Measurements from ENCODE around the gene EGFLAM.
"Not testable (repeated sequence)": the region's sequence is repeated elsewhere in the genome, so short reads cannot be mapped to it uniquely, and the experiment has no call there.

The EGFLAM gene

GRCh38 chr5:38413696-38414095, 155.3 kb downstream of the EGFLAM start:
- Mint-ChIP-seq H3K9me3 (no peaks in the 10 kb centered on the region), H3K36me3 (no peaks in the 10 kb centered on the region), H3K4me1 (no peaks in the 10 kb centered on the region), H3K4me3 (no peak overlapping the region), H3K27ac (no peak overlapping the region), H3K27me3 (peaks cover 9 to 29% of the 10 kb centered on the region in 2 donors)
- DNase-seq (no peak), ATAC-seq (replicated peaks) (no peak)

GRCh38 chr5:38414348-38414747, 156.0 kb downstream of the EGFLAM start:
- H3K4me1 Mint-ChIP-seq: no peaks in the 10 kb centered on the region
- no peaks in the 10 kb centered on the region for H3K36me3 Mint-ChIP-seq
- no peak overlapping the region for H3K27ac Mint-ChIP-seq
- no peak overlapping the region for H3K4me3 Mint-ChIP-seq
- DNase-seq: no peak
- H3K9me3 Mint-ChIP-seq: no peaks in the 10 kb centered on the region
- H3K27me3 Mint-ChIP-seq: peaks cover 11 to 31% of the 10 kb centered on the region in 2 donors
- no peak for ATAC-seq (replicated peaks)

GRCh38 chr5:38415772-38416171, 157.4 kb downstream of the EGFLAM start:
- H3K36me3 Mint-ChIP-seq; ATAC-seq (replicated peaks); H3K9me3 Mint-ChIP-seq; H3K4me1 Mint-ChIP-seq; DNase-seq; H3K27ac Mint-ChIP-seq; H3K4me3 Mint-ChIP-seq: not testable (repeated sequence)
- peaks cover 14 to 39% of the 10 kb centered on the region in 2 donors for H3K27me3 Mint-ChIP-seq

- peaks cover 25 to 50% of the 10 kb centered on the region in 2 donors for H3K27me3 Mint-ChIP-seq
- no peaks in the 10 kb centered on the region for H3K9me3 Mint-ChIP-seq
- DNase-seq (no peak), ATAC-seq (replicated peaks) (no peak)
- H3K4me3 Mint-ChIP-seq: no peak overlapping the region
- no peak overlapping the region for H3K27ac Mint-ChIP-seq
- H3K4me1 Mint-ChIP-seq: peaks cover 0 to 3% of the 10 kb centered on the region in 2 donors
- no peaks in the 10 kb centered on the region for H3K36me3 Mint-ChIP-seq
Observed at GRCh38 chr5:38417658-38418017, 159.3 kb downstream of the EGFLAM start.

GRCh38 chr5:38420246-38420645, 161.9 kb downstream of the EGFLAM start:
- peaks cover 0 to 1% of the 10 kb centered on the region in 2 donors for H3K9me3 Mint-ChIP-seq

GRCh38 chr5:38420691-38421390, 162.5 kb downstream of the EGFLAM start:
- peaks cover 0 to 3% of the 10 kb centered on the region in 2 donors for H3K4me1 Mint-ChIP-seq
- no peak overlapping the region for H3K27ac Mint-ChIP-seq
- H3K36me3 Mint-ChIP-seq: no peaks in the 10 kb centered on the region
- DNase-seq (no peak), ATAC-seq (replicated peaks) (peak; percentile 48)
- H3K9me3 Mint-ChIP-seq: peaks cover 0 to 1% of the 10 kb centered on the region in 2 donors
- H3K27me3 Mint-ChIP-seq: peaks cover 32 to 45% of the 10 kb centered on the region in 2 donors
- H3K4me3 Mint-ChIP-seq: no peak overlapping the region

More at GRCh38 chr5:38420246-38420645, 161.9 kb downstream of the EGFLAM start:
- H3K36me3 Mint-ChIP-seq: no peaks in the 10 kb centered on the region
- H3K4me1 Mint-ChIP-seq: peaks cover 0 to 3% of the 10 kb centered on the region in 2 donors
- DNase-seq (no peak), ATAC-seq (replicated peaks) (no peak)
- no peak overlapping the region for H3K4me3 Mint-ChIP-seq
- peaks cover 32 to 45% of the 10 kb centered on the region in 2 donors for H3K27me3 Mint-ChIP-seq
- H3K27ac Mint-ChIP-seq: no peak overlapping the region

- DNase-seq (no peak), ATAC-seq (replicated peaks) (no peak)
- H3K4me3 Mint-ChIP-seq: no peak overlapping the region
- no peaks in the 10 kb centered on the region for H3K36me3 Mint-ChIP-seq
- H3K27me3 Mint-ChIP-seq: peaks cover 32 to 56% of the 10 kb centered on the region in 2 donors
- no peak overlapping the region for H3K27ac Mint-ChIP-seq
- peaks cover 0 to 1% of the 10 kb centered on the region in 2 donors for H3K9me3 Mint-ChIP-seq
- peaks cover 0 to 3% of the 10 kb centered on the region in 2 donors for H3K4me1 Mint-ChIP-seq
Observed at GRCh38 chr5:38422622-38423021, 164.3 kb downstream of the EGFLAM start.

- peaks cover 26 to 47% of the 10 kb centered on the region in 2 donors for H3K27me3 Mint-ChIP-seq
- DNase-seq: no peak
- peaks cover 0 to 3% of the 10 kb centered on the region in 2 donors for H3K4me1 Mint-ChIP-seq
- peaks cover 0 to 1% of the 10 kb centered on the region in 2 donors for H3K9me3 Mint-ChIP-seq
- H3K4me3 Mint-ChIP-seq: no peak overlapping the region
- no peaks in the 10 kb centered on the region for H3K36me3 Mint-ChIP-seq
- H3K27ac Mint-ChIP-seq: no peak overlapping the region
- ATAC-seq (replicated peaks): no peak
Observed at GRCh38 chr5:38423276-38424147, 165.2 kb downstream of the EGFLAM start.

GRCh38 chr5:38424148-38425060, 166.0 kb downstream of the EGFLAM start:
- H3K9me3 Mint-ChIP-seq: peaks cover 0 to 1% of the 10 kb centered on the region in 2 donors
- H3K27me3 Mint-ChIP-seq: peaks cover 23 to 42% of the 10 kb centered on the region in 2 donors
- H3K4me3 Mint-ChIP-seq: no peak overlapping the region
- ATAC-seq (replicated peaks) (no peak), DNase-seq (no peak)
- no peaks in the 10 kb centered on the region for H3K36me3 Mint-ChIP-seq
- H3K27ac Mint-ChIP-seq: no peak overlapping the region
- peaks cover 0 to 3% of the 10 kb centered on the region in 2 donors for H3K4me1 Mint-ChIP-seq

GRCh38 chr5:38426490-38426889, 168.1 kb downstream of the EGFLAM start:
- DNase-seq: no peak
- Mint-ChIP-seq H3K36me3 (no peaks in the 10 kb centered on the region), H3K9me3 (peaks cover 0 to 1% of the 10 kb centered on the region in 2 donors), H3K27ac (no peak overlapping the region), H3K4me1 (no peaks in the 10 kb centered on the region), H3K4me3 (no peak overlapping the region), H3K27me3 (peaks cover 23 to 28% of the 10 kb centered on the region in 2 donors)
- peak in 1 of 2 donors; percentile 10 for ATAC-seq (replicated peaks)

- DNase-seq: no peak
- no peak overlapping the region for H3K4me3 Mint-ChIP-seq
- peaks cover 26 to 29% of the 10 kb centered on the region in 2 donors for H3K27me3 Mint-ChIP-seq
- H3K4me1 Mint-ChIP-seq: no peaks in the 10 kb centered on the region
- H3K36me3 Mint-ChIP-seq: no peaks in the 10 kb centered on the region
- no peak for ATAC-seq (replicated peaks)
- no peak overlapping the region for H3K27ac Mint-ChIP-seq
- peaks cover 0 to 1% of the 10 kb centered on the region in 2 donors for H3K9me3 Mint-ChIP-seq
Observed at GRCh38 chr5:38426986-38427950, 168.9 kb downstream of the EGFLAM start.

- no peak for DNase-seq
- peaks cover 34 to 47% of the 10 kb centered on the region in 2 donors for H3K27me3 Mint-ChIP-seq
- H3K9me3 Mint-ChIP-seq: no peaks in the 10 kb centered on the region
- ATAC-seq (replicated peaks): no peak
- no peaks in the 10 kb centered on the region for H3K4me1 Mint-ChIP-seq
- H3K27ac Mint-ChIP-seq: no peak overlapping the region
- no peak overlapping the region for H3K4me3 Mint-ChIP-seq
- no peaks in the 10 kb centered on the region for H3K36me3 Mint-ChIP-seq
Observed at GRCh38 chr5:38431242-38431853, 173.0 kb downstream of the EGFLAM start.

Measured in stimulated activated naive B cell treated with anti-CD40 and anti-IgM and Interleukin-4, amounts not matched to agents 10 μg/mL and 1 μg/mL and 100 μg/mL, for 72 hours (primary cell).